Right atrium auricular region (tissue), 2 donors: ENCODE results near the gene ZNF253. TPM values are rescaled to one million over a fixed set of nuclear protein-coding genes. Genes with fewer than 3 reads are reported as not detected.
"Not testable (repeated sequence)": the region's sequence is repeated elsewhere in the genome, so short reads cannot be mapped to it uniquely, and the experiment has no call there.

Experiments used
- DNase-seq: peaks from one replicate; pipeline ENCODE4 v3.0.0-alpha.2; 2019; ENCODE audit warnings: low spot score
- H3K27ac ChIP-seq, 2 donors: fragments of 200-600 bp; sonication (generic); 1 replicate in 1 of 2; 2 replicates in 1 of 2; pipeline ENCODE4 v1.5.1; 2016 to 2019
- H3K27me3 ChIP-seq, 2 donors: fragments of 200-600 bp; sonication (generic); one replicate each; pipeline versions ENCODE4 v1.5.1 to v1.6.0; 2017 to 2019
- H3K36me3 ChIP-seq: fragments of 200-600 bp; sonication (generic); one replicate; pipeline ENCODE4 v1.5.1; 2016
- H3K4me1 ChIP-seq, 2 donors: fragments of 200-600 bp; sonication (generic); one replicate each; pipeline versions ENCODE4 v1.5.1 to v1.6.0; 2017 to 2019
- H3K4me3 ChIP-seq, 2 donors: fragments of 200-600 bp; sonication (generic); 1 replicate in 1 of 2; 2 replicates in 1 of 2; pipeline ENCODE4 v1.5.1; 2017 to 2019; ENCODE audit warnings: mild to moderate bottlenecking in 1 of 2, moderate library complexity in 1 of 2
- H3K9me3 ChIP-seq, 2 donors: fragments of 200-600 bp; sonication (generic); one replicate each; pipeline ENCODE4 v1.5.1; 2019
- total RNA-seq, 2 donors: library from RNA; depleted of rRNA; stranded (reverse); fragments of >200 nt; gene quantifications; one replicate each; pipeline ENCODE4 v1.1.0, GENCODE V29; 2016
- TF ChIP-seq, protein P1 (sequence below), 2 donors: fragments of 200-600 bp; sonication (generic); IDR thresholded peaks; one replicate each; pipeline ENCODE4 v1.5.1; 2019; ENCODE audit warnings: antibody characterized with exemption in 2 of 2

Gene ZNF253
- total RNA-seq, 2 donors from 2014 or later, result 5.0 to 6.6 TPM

DNA sequence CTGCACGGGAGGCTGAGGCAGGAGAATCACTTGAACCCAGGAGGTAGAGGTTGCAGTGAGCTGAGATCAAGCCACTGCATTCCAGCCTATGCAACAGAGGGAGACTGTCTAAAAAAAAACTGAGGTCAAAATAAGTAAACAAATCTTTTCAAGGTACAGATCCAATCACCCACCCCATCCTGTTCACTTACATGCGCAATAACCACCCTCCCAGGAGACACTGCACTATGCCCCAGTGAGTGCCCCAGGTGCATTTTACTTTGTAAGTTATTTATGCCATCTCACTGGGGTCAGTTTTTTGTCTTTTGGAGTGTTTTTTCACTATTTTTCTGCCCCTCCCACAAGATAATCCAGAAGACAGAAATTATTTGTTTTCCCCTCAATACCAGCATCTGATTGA, 6.9 kb upstream of the ZNF253 start:
- Histone ChIP-seq H3K27me3 (no peaks in the 10 kb centered on the region), H3K4me3 (no peak overlapping the region)
- TF ChIP-seq, protein P1, sequence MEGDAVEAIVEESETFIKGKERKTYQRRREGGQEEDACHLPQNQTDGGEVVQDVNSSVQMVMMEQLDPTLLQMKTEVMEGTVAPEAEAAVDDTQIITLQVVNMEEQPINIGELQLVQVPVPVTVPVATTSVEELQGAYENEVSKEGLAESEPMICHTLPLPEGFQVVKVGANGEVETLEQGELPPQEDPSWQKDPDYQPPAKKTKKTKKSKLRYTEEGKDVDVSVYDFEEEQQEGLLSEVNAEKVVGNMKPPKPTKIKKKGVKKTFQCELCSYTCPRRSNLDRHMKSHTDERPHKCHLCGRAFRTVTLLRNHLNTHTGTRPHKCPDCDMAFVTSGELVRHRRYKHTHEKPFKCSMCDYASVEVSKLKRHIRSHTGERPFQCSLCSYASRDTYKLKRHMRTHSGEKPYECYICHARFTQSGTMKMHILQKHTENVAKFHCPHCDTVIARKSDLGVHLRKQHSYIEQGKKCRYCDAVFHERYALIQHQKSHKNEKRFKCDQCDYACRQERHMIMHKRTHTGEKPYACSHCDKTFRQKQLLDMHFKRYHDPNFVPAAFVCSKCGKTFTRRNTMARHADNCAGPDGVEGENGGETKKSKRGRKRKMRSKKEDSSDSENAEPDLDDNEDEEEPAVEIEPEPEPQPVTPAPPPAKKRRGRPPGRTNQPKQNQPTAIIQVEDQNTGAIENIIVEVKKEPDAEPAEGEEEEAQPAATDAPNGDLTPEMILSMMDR (IDR thresholded peaks at IDR 0.05), result no peak

DNA sequence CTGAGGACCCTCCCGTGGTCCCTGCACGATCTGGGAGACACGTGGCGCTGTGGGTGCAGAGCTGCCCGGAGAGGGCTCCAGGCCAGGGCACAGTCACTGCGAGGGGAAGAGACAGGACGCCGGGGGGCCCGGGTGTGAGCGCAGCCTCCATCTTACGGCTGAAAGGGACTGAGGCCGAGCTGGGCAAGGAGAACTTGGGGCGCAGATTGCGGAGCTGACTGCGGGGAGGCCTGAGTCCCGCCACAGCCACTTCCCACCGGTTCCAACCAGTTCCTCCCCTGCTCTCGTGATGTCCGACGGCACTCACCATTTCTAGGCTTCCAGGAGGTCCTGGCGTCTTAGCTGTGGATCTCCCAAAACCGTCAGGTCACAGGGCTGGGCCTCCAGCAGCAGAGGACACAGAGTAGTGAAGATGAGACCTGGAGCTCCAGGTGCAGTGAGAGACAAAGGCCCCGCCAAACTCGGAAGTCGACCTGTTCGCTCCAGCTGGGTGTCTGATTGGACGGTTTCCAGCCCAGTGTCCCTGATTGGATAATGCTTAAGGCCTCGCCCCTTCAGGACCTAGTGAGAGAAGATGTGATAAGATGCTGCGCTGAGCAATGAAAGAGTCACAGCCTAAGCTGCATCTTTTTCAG, 4.8 kb upstream of the ZNF253 start:
- TF ChIP-seq, protein P1 (IDR thresholded peaks at IDR 0.05), result no peak
- no peaks in the 10 kb centered on the region for H3K36me3 ChIP-seq
- H3K4me1 ChIP-seq, result no peaks in the 10 kb centered on the region
- no peak for DNase-seq
- H3K27ac ChIP-seq, result no peak overlapping the region
- H3K4me3 ChIP-seq, result peak overlapping the region in 1 of 2 donors; percentile 31
- H3K27me3 ChIP-seq, result no peaks in the 10 kb centered on the region
- H3K9me3 ChIP-seq, result no peaks in the 10 kb centered on the region

More for the DNA sequence above, 6.9 kb upstream of the ZNF253 start:
- DNase-seq, result no peak
- H3K27ac ChIP-seq, result no peak overlapping the region
- H3K9me3 ChIP-seq, result no peaks in the 10 kb centered on the region
- no peaks in the 10 kb centered on the region for H3K36me3 ChIP-seq
- no peaks in the 10 kb centered on the region for H3K4me1 ChIP-seq

DNA sequence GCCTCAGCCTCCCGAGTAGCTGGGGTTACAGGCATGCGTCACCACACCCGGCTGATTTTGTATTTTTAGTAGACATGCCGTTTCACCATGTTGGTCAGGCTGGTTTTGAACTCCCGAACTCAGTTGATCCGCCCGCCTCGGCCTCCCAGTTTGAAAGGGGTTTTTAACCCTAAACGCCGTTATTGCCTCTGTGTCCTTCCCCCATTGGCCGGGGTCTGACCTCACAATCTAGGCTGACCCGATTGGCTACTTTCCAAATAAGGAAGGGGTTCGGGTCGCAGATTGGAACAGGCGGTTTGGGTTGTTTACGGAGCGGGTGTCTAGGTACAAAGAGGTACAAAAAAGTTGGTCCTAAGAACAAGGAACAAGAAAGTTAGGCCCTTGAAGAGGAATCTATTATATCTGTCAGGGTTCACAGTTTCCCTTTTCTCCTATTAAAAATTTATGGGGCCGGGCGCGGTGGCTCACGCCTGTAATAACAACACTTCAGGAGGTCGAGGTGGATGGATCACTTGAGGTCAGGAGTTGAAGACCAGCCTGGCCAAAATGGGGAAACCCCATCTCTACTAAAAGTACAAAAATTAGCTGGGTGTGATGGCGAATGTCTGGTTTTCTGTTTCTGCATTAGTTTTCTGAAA, 1.0 kb downstream of the ZNF253 start:
- TF ChIP-seq, protein P1 (IDR thresholded peaks at IDR 0.05), result no peak
- DNase-seq, result no peak
- Histone ChIP-seq H3K4me3 (peak overlapping the region; percentile 78 to 82), H3K27ac (peak overlapping the region; percentile 92 to 93), H3K36me3 (no peaks in the 10 kb centered on the region), H3K9me3 (no peaks in the 10 kb centered on the region), H3K27me3 (no peaks in the 10 kb centered on the region), H3K4me1 (peaks cover 0 to 30% of the 10 kb centered on the region in 2 donors)

DNA sequence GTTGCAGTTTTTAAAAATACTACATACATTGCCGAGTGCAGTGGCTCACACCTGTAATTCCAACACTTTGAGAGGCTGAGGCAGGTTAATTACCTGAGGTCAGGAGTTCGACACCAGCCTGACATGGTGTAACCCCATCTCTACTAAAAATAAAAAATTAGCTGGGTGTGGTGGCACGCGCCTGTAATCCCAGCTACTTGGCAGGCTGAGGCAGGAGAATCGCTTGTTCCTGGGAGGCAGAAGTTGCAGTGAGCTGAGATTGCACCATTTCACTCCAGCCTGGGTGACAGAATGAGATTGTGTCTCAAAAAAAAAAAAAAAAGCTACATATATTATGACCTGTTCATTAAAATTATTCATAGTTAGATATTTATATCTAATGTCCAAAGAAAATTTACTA, 4.4 kb downstream of the ZNF253 start:
- not testable (repeated sequence) for DNase-seq, H3K27ac ChIP-seq
- H3K4me1 ChIP-seq, result peaks cover 0 to 30% of the 10 kb centered on the region in 2 donors

DNA sequence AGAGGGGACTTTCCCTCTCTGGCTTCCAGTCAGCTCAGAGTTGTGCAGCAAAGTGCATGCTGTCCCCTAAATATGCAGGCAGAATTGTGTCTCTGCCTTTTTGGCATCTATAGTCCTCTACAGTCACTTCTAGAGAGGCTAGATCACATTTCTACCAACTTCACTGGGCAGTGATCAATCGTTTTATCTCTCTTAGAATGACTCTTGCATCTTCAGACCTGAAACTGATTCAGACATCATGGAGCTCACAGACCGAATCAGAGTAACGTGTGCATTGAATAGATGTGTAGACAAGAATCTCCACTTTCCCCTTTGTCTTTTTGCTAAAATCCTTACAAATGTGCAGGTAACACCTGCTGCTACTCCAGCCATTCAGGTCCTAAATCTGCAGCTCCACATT, 6.2 kb downstream of the ZNF253 start:
- DNase-seq, result no peak
- H3K27me3 ChIP-seq, result no peaks in the 10 kb centered on the region
- no peaks in the 10 kb centered on the region for H3K9me3 ChIP-seq
- H3K4me3 ChIP-seq, result no peak overlapping the region
- no peaks in the 10 kb centered on the region for H3K36me3 ChIP-seq
- TF ChIP-seq, protein P1 (IDR thresholded peaks at IDR 0.05), result no peak
- H3K27ac ChIP-seq, result no peak overlapping the region
- peaks cover 0 to 30% of the 10 kb centered on the region in 2 donors for H3K4me1 ChIP-seq

More for the DNA sequence above, 4.4 kb downstream of the ZNF253 start:
- H3K36me3 ChIP-seq, H3K4me3 ChIP-seq, H3K9me3 ChIP-seq, H3K27me3 ChIP-seq: not testable (repeated sequence)

DNA sequence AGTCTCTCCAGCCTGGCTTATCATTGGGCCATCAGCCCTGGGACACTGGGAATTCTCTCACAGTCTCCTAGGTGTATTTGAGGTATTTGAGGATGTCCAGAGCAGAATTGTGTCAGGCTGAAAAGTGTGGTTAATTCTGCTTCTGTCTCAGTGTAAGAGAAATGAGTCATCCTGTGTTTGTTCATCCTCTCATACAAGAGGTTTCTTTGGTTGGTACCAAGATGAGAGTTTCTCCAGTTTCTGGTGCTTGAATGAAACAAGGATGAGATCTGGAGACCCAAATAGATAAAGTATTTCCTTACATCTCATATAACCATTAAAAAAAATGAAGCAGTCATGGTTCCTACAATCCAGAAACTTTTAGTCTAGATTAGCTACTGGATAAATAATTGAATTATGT, 7.7 kb downstream of the ZNF253 start:
- TF ChIP-seq, protein P1 (IDR thresholded peaks at IDR 0.05), result no peak
- DNase-seq, result no peak
- H3K4me1 ChIP-seq, result peaks cover 0 to 15% of the 10 kb centered on the region in 2 donors
- no peaks in the 10 kb centered on the region for H3K9me3 ChIP-seq
- H3K4me3 ChIP-seq, result no peak overlapping the region
- H3K36me3 ChIP-seq, result no peaks in the 10 kb centered on the region
- no peaks in the 10 kb centered on the region for H3K27me3 ChIP-seq
- H3K27ac ChIP-seq, result no peak overlapping the region
